ENCODE measurements around the gene CRYBG1. TPM values are rescaled to one million over a fixed set of nuclear protein-coding genes. Genes with fewer than 3 reads are reported as not detected.

CRYBG1 gene
- total RNA-seq, 3 donors from 2014 or later: 26.6 to 93.0 (median 86.4) TPM

DNA sequence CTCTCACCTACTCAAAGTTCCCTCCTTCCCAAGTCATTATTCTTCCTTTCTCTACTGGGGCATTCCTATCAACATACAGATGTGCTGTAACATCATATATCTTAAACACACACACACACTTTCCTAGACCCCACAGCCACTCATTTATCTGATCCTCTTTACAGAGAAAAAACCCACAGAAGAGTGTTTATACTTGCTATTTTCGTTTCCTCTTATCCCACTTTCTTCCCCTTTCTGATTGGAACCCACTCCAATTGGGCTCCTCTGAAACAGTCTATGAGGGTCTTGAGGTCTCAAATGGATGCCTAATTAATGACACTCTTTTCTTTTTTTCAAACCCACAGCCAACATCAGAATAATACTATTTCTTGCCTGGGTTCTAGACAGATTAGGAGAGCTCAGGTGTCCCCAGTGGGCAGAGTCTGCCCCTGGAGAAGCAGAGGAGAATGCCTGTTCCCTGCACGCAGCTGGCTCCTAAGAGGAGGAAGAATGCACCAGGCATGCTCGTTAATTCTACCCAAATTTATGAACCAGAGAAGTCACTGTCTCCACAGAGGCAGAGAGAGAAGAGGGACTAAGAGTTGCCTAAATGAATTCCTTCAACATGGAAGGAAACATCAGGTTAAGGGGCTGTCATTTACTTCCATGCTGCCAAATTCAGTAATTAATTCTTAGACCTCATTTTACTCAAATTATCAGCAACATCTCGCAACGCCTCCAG, 65.9 kb downstream of the CRYBG1 start:
- DNase-seq (no peak), ATAC-seq (no peak)
- no peaks in the 10 kb centered on the region for H3K9me3 ChIP-seq
- no peak overlapping the region for H3K4me3 ChIP-seq
- no peaks in the 10 kb centered on the region for H3K36me3 ChIP-seq (ENCODE audit: low read depth)
- TF ChIP-seq, protein P1, sequence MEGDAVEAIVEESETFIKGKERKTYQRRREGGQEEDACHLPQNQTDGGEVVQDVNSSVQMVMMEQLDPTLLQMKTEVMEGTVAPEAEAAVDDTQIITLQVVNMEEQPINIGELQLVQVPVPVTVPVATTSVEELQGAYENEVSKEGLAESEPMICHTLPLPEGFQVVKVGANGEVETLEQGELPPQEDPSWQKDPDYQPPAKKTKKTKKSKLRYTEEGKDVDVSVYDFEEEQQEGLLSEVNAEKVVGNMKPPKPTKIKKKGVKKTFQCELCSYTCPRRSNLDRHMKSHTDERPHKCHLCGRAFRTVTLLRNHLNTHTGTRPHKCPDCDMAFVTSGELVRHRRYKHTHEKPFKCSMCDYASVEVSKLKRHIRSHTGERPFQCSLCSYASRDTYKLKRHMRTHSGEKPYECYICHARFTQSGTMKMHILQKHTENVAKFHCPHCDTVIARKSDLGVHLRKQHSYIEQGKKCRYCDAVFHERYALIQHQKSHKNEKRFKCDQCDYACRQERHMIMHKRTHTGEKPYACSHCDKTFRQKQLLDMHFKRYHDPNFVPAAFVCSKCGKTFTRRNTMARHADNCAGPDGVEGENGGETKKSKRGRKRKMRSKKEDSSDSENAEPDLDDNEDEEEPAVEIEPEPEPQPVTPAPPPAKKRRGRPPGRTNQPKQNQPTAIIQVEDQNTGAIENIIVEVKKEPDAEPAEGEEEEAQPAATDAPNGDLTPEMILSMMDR (IDR thresholded peaks at IDR 0.05): no peak
- intact Hi-C loops (cut with DNase I, micrococcal nuclease): no loop called here
- no peaks in the 10 kb centered on the region for H3K4me1 ChIP-seq (ENCODE audit: low read depth)

DNA sequence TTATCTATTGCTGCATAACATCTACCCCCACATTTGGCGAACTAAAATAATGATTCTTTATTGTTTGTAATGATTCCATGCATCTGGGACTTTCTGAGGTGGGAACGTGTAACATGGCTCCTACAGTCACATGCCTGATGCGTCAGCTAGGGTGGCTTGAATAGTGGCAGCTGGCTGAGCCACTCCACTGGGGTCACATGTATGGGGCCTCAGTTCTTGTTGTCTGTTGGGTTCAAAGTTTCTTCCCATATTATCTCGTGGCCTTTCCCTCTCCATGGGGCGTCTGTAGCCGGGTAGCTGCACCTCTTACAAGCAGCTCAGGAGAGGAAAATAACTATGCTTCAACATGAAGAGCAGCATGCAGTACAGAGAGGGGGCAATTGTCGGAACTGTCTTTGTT, 69.9 kb downstream of the CRYBG1 start:
- no peaks in the 10 kb centered on the region for H3K4me1 ChIP-seq (ENCODE audit: low read depth)
- H3K9me3 ChIP-seq: no peaks in the 10 kb centered on the region
- H3K4me3 ChIP-seq: no peak overlapping the region
- H3K36me3 ChIP-seq (ENCODE audit: low read depth): no peaks in the 10 kb centered on the region
- TF ChIP-seq, protein P1 (IDR thresholded peaks at IDR 0.05): no peak
- ATAC-seq (no peak), DNase-seq (no peak)
- intact Hi-C loops (cut with DNase I, micrococcal nuclease): loop anchor here in 1 of 2 donors (10.0 kb wide), 1 partner anchor 564 kb away; no protein-coding TSS in a partner anchor

DNA sequence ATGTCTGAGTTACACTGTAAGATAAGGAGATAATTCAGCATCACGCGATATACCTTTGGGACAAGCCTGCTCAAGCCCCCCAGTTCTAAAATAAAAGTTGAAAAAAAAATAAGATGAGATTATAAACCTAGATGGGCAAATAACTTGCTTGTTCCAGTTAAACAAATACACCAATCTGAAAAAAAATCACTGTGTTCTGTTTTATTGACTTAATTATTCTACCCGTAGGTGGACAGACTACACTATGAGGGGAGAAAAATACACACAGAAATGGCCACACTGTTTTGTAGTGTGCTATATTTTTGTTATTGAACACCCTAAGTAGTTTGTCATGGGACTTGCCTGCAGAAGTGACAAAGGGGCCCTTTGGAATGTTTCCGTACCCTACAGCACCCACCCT, 70.9 kb downstream of the CRYBG1 start:
- Histone ChIP-seq H3K9me3 (no peaks in the 10 kb centered on the region), H3K4me3 (no peak overlapping the region), H3K36me3 (ENCODE audit: low read depth) (no peaks in the 10 kb centered on the region), H3K4me1 (ENCODE audit: low read depth) (no peaks in the 10 kb centered on the region)
- intact Hi-C loops (cut with DNase I, micrococcal nuclease): loop anchor here in 1 of 2 donors (10.0 kb wide), 1 partner anchor 563 kb away; no protein-coding TSS in a partner anchor
- DNase-seq: no peak
- ATAC-seq: no peak
- TF ChIP-seq, protein P1 (IDR thresholded peaks at IDR 0.05): no peak

DNA sequence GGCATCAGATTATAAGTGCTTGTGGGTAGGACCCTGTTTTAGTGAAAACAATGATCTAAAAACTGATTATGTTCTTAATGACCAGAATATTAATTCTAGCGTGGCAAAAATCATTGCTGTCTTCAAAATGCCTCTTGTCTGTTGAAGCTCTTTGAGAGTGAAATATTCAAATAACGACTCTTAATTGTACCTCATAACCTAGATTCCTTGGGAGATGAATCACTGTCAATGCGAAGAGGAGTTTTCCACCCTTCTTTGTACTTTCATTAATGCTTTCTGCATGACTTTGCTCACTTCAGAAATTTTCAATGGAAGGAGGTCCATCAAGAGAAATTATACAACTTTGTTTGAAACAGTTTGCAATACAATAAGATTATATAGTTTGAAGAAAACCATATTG, 71.5 kb downstream of the CRYBG1 start:
- H3K4me3 ChIP-seq: no peak overlapping the region
- no peaks in the 10 kb centered on the region for H3K4me1 ChIP-seq (ENCODE audit: low read depth)
- intact Hi-C loops (cut with DNase I, micrococcal nuclease): loop anchor here in 1 of 2 donors (10.0 kb wide), 1 partner anchor 563 kb away; no protein-coding TSS in a partner anchor
- no peaks in the 10 kb centered on the region for H3K36me3 ChIP-seq (ENCODE audit: low read depth)
- TF ChIP-seq, protein P1 (IDR thresholded peaks at IDR 0.05): no peak
- no peaks in the 10 kb centered on the region for H3K9me3 ChIP-seq
- no peak for ATAC-seq
- no peak for DNase-seq

DNA sequence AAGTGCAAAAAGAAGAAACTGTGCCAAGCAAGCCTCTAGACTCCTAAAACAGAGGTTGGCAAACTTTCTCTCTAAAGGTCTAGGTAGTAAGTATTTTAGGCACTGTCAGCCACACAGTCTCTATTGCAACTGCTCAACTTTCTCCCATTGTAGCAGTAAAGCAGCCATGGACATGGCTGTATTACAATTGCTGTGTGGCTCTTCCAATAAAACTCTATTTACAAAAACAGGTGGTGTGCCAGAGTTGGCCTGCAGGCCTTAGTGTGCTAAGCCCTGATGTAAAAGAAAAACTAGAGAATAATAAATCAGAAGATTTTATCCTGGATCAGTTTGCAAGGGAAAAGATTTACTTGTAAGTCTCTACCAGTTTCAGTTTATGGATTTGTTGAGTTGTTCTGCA, 74.0 kb downstream of the CRYBG1 start:
- ATAC-seq: peak; percentile 36
- no peak for DNase-seq
- intact Hi-C loops (cut with DNase I, micrococcal nuclease): loop anchor here in 1 of 2 donors (10.0 kb wide), 1 partner anchor 560 kb away; no protein-coding TSS in a partner anchor
- Histone ChIP-seq H3K4me1 (ENCODE audit: low read depth) (no peaks in the 10 kb centered on the region), H3K4me3 (no peak overlapping the region), H3K9me3 (no peaks in the 10 kb centered on the region), H3K36me3 (ENCODE audit: low read depth) (no peaks in the 10 kb centered on the region)
- TF ChIP-seq, protein P1 (IDR thresholded peaks at IDR 0.05): no peak

Data from mucosa of descending colon (tissue), 3 donors.